Vagina (tissue), 2 donors: ENCODE results near the gene PLEKHG2. TPM values are rescaled to one million over a fixed set of nuclear protein-coding genes. Genes with fewer than 3 reads are reported as not detected.
"Not testable (repeated sequence)": the region's sequence is repeated elsewhere in the genome, so short reads cannot be mapped to it uniquely, and the experiment has no call there.

Source experiments
- DNase-seq, 2 donors: peaks; one replicate each; pipeline ENCODE4 v3.0.0-alpha.2; 2017; ENCODE audit errors: extremely low spot score in 2 of 2
- H3K27ac ChIP-seq: fragments of 200-600 bp; sonication (generic); one replicate; pipeline ENCODE4 v1.5.1; 2019
- H3K27me3 ChIP-seq: fragments of 200-600 bp; sonication (generic); one replicate; pipeline ENCODE4 v1.5.1; 2019
- H3K36me3 ChIP-seq, 2 donors: fragments of 200-600 bp; sonication (generic); one replicate each; pipeline ENCODE4 v1.5.1; 2017 to 2019
- H3K4me1 ChIP-seq: fragments of 200-600 bp; sonication (generic); one replicate; pipeline ENCODE4 v1.5.1; 2019
- H3K4me3 ChIP-seq, 2 donors: fragments of 200-600 bp; sonication (generic); 1 replicate in 1 of 2; 2 replicates in 1 of 2; pipeline ENCODE4 v1.5.1; 2016 to 2019
- H3K9me3 ChIP-seq: fragments of 200-600 bp; sonication (generic); one replicate; pipeline ENCODE4 v1.5.1; 2019
- POLR2A ChIP-seq, 2 donors: fragments of 450-650 bp; IDR thresholded peaks; one replicate each; pipeline ENCODE4 v1.6.1; 2017; ENCODE audit warnings: antibody characterized with exemption in 2 of 2, mild to moderate bottlenecking in 2 of 2, moderate library complexity in 2 of 2
- POLR2AphosphoS5 ChIP-seq, 2 donors: sonication (generic); formaldehyde crosslinking; IDR thresholded peaks; one replicate each; pipeline ENCODE4 v1.9.0; 2017; ENCODE audit warnings: antibody characterized with exemption in 2 of 2, mild to moderate bottlenecking in 2 of 2, low read depth in 1 of 2; ENCODE audit not compliant: insufficient read depth in 1 of 2
- intact Hi-C: fragments of 100-400 bp; cut with DNase I; formaldehyde crosslinking; loops from one replicate; pipeline ENCODE4 v1.15.1; 2023
- total RNA-seq: library from RNA; depleted of rRNA; stranded (reverse); fragments of >200 nt; gene quantifications from one replicate; pipeline ENCODE4 v1.2.3, GENCODE V29; 2016
- TF ChIP-seq, protein P1 (sequence below), 3 experiments: fragments of 450-650 bp in 2 of 3; fragments of 200-600 bp in 1 of 3; sonication (generic) in 1 of 3; IDR thresholded peaks; one replicate each; pipeline ENCODE4 v1.5.1; 2017 to 2019; ENCODE audit warnings: antibody characterized with exemption in 3 of 3, mild to moderate bottlenecking in 2 of 3, moderate library complexity in 2 of 3

PLEKHG2 gene
- total RNA-seq, 1 donor from 2014 or later, result 18.9 TPM

DNA sequence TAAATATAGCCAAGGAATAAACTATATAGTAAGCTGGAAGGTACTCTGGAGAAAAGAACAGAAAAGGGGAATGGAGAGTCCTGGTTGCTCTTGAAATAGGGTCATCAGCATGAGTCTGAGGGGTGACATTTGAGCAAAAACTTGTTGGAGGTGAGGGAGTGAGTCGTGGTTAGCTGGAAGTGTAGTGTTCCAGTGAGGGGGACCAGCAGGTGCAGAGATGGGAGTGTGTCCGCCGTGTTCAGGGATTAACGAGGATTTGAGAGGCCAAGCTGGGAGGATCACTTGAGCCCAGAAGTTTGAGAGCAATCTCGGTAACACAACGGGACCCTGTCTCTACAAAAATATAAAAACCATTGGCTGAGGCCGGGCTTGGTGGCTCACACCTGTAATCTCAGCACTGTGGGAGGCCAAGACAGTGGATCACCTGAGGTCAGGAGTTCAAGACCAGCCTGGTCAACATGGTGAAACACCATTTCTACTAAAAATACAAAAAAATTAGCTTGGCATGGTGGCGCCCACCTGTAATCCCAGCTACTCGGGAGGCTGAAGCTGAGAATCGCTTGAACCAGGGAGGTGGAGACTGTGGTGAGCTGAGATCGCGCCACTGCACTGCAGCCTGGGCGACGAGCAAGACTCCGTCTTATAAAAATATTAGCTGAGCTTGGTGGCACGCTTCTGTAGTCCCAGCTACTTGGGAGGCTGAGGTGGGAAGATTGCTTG is 34.1 kb downstream of the PLEKHG2 start:
- TF ChIP-seq, protein P1, sequence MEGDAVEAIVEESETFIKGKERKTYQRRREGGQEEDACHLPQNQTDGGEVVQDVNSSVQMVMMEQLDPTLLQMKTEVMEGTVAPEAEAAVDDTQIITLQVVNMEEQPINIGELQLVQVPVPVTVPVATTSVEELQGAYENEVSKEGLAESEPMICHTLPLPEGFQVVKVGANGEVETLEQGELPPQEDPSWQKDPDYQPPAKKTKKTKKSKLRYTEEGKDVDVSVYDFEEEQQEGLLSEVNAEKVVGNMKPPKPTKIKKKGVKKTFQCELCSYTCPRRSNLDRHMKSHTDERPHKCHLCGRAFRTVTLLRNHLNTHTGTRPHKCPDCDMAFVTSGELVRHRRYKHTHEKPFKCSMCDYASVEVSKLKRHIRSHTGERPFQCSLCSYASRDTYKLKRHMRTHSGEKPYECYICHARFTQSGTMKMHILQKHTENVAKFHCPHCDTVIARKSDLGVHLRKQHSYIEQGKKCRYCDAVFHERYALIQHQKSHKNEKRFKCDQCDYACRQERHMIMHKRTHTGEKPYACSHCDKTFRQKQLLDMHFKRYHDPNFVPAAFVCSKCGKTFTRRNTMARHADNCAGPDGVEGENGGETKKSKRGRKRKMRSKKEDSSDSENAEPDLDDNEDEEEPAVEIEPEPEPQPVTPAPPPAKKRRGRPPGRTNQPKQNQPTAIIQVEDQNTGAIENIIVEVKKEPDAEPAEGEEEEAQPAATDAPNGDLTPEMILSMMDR (IDR thresholded peaks at IDR 0.05), result no peak
- TF ChIP-seq POLR2AphosphoS5 (IDR thresholded peaks at IDR 0.05; ENCODE audit: insufficient read depth in 1 of 2, low read depth in 1 of 2), result no peak
- no peak for TF ChIP-seq POLR2A (IDR thresholded peaks at IDR 0.05)
- H3K4me3 ChIP-seq, result peak overlapping the region; percentile 64 to 97
- H3K27me3 ChIP-seq, result no peaks in the 10 kb centered on the region
- no peaks in the 10 kb centered on the region for H3K36me3 ChIP-seq
- no peak for DNase-seq
- H3K27ac ChIP-seq, result peak overlapping the region; percentile 95
- H3K9me3 ChIP-seq, result no peaks in the 10 kb centered on the region
- intact Hi-C loops, result no loop called here
- H3K4me1 ChIP-seq, result peaks cover 51% of the 10 kb centered on the region

DNA sequence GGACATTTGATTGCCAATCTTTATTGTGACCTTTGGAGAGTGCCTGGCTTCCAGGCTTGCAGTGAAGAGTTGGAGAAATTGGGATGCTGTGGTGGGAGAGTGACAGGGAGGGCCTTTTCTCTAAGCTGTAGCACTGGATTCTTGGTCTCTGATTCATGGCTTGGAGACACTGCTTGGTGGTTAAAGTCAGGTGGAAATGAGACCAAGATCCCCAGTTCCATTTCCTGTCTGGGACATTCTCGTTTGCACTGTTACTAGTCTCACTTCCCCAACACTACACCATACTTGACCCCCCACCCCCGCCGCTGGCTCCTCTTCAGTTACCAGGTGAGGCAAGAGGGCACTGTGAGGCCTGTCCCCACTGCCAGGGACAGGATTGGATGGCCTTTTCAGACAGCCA is 35.8 kb downstream of the PLEKHG2 start:
- H3K27ac ChIP-seq, result no peak overlapping the region
- no peak overlapping the region for H3K4me3 ChIP-seq
- intact Hi-C loops, result no loop called here
- TF ChIP-seq POLR2A (IDR thresholded peaks at IDR 0.05), result no peak
- TF ChIP-seq, protein P1 (IDR thresholded peaks at IDR 0.05), result no peak
- no peak for TF ChIP-seq POLR2AphosphoS5 (IDR thresholded peaks at IDR 0.05; ENCODE audit: insufficient read depth in 1 of 2, low read depth in 1 of 2)
- peaks cover 0 to 9% of the 10 kb centered on the region in 2 donors for H3K36me3 ChIP-seq
- DNase-seq, result no peak
- H3K9me3 ChIP-seq, result no peaks in the 10 kb centered on the region
- H3K27me3 ChIP-seq, result no peaks in the 10 kb centered on the region
- peaks cover 57% of the 10 kb centered on the region for H3K4me1 ChIP-seq

DNA sequence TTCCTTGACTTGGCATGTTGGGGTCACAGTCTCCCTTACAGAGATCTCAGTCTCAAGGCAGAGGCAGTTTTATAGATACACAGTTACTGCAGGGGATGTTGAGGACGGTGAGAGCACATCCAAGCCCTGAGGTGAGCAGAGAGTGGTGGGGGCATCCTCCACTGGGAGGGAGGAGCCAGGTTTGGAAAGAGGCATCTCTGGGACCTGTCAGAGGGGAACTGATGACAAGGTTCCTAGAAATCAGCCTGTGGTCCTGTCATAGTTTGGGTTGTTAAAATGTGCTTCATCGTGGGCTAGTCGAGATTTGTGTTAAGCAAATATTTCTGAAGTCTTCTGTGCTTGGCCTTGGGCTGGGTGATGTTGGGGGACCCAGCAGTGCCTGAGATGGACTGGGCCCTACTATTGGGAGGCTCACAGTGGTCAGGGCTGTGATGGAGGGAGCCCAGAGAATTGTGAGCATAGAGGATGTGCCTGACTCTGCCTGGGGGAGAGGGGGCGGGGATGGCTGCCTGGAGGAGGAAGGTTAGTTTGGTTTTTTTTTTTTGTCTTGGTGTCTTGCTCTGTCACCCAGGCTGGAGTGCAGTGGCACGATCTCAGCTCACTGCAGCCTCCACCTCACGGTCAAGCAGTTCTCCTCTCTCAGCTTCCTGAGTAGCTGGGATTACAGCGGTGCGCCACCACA is 36.8 kb downstream of the PLEKHG2 start:
- TF ChIP-seq, protein P1 (IDR thresholded peaks at IDR 0.05), result no peak
- TF ChIP-seq POLR2A (IDR thresholded peaks at IDR 0.05) (no peak), POLR2AphosphoS5 (IDR thresholded peaks at IDR 0.05; ENCODE audit: insufficient read depth in 1 of 2, low read depth in 1 of 2) (no peak)
- DNase-seq, result no peak
- peaks cover 53% of the 10 kb centered on the region for H3K4me1 ChIP-seq
- H3K27ac ChIP-seq, result no peak overlapping the region
- no peak overlapping the region for H3K4me3 ChIP-seq
- H3K36me3 ChIP-seq, result peaks cover 0 to 16% of the 10 kb centered on the region in 2 donors
- no peaks in the 10 kb centered on the region for H3K9me3 ChIP-seq
- intact Hi-C loops, result no loop called here
- no peaks in the 10 kb centered on the region for H3K27me3 ChIP-seq

DNA sequence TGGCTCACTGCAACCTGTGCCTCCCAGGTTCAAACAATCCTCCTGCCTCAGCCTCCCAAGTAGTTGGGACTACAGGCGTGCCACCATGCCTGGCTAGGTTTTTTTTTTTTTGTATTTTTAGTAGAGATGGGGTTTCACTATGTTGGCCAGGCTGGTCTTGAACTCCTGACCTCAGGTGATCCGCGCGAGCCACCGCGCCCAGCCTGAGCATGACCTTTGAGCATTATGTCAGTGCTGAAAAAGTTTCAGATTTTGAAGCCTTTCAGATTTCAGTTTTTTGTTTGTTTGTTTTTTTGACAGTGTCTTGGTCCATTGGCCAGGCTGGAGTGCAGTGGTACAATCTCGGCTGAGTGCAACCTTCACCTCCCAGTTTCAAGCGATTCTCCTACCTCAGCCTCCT is 38.8 kb downstream of the PLEKHG2 start:
- H3K4me3 ChIP-seq, H3K27ac ChIP-seq, H3K27me3 ChIP-seq, intact Hi-C loops, H3K9me3 ChIP-seq, DNase-seq: not testable (repeated sequence)
- H3K4me1 ChIP-seq, result peaks cover 43% of the 10 kb centered on the region
- H3K36me3 ChIP-seq, result peaks cover 0 to 21% of the 10 kb centered on the region in 2 donors

DNA sequence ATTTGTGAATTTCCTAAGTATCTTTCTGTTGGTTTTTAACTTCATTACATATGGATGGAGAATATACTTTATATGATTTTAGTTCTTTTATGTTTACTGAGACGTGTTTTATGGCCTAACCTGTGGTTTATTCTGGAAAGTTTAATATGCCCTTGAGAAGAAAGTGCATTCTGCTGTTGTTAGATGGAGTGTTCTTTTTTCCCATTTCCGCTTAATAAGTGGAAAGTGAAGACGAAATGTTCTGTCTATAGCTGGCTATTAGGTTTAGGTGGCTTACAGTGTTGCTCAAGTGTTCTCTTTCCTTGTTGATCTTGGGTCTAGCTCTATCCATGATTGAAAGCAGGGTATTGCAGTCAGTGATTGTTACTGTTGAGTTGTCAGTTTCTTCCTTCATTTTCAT is 50.9 kb downstream of the PLEKHG2 start:
- no peak overlapping the region for H3K27ac ChIP-seq
- no peaks in the 10 kb centered on the region for H3K4me1 ChIP-seq
- TF ChIP-seq POLR2A (IDR thresholded peaks at IDR 0.05), result no peak
- no peak for TF ChIP-seq POLR2AphosphoS5 (IDR thresholded peaks at IDR 0.05; ENCODE audit: insufficient read depth in 1 of 2, low read depth in 1 of 2)
- TF ChIP-seq, protein P1 (IDR thresholded peaks at IDR 0.05), result no peak
- peaks cover 0 to 76% of the 10 kb centered on the region in 2 donors for H3K36me3 ChIP-seq
- intact Hi-C loops, result no loop called here
- no peaks in the 10 kb centered on the region for H3K9me3 ChIP-seq
- DNase-seq, result no peak
- no peaks in the 10 kb centered on the region for H3K27me3 ChIP-seq
- no peak overlapping the region for H3K4me3 ChIP-seq
